ENCODE measurements around the gene PPP1R12B. TPM values are rescaled to one million over a fixed set of nuclear protein-coding genes. Genes with fewer than 3 reads are reported as not detected.
"Not testable (repeated sequence)": the region's sequence is repeated elsewhere in the genome, so short reads cannot be mapped to it uniquely, and the experiment has no call there.

Gene PPP1R12B
- total RNA-seq, 1 donor from 2014 or later, result 44.9 TPM

DNA sequence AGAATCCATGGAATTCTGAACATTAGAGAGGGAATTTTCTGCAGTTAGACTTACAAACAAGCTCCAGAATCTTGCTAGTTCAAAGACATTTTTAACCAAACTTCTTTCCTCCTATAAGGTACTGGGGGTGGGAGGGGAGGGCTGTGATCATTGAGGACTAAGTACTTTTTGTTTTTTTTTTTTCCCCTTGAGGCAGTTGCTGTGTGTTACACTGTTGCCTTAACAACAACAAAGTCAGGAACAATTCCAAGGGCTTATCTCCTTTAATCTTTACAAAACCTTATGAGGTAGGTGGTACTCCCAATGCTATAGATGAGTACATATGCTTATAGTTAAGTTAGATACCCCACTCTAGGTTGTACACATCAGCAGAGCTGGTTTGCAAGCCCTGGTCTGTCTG lies 62.9 kb downstream of the PPP1R12B start:
- peaks cover 12% of the 10 kb centered on the region for H3K4me1 Mint-ChIP-seq (ENCODE audit: low read depth)
- no peaks in the 10 kb centered on the region for H3K27me3 Mint-ChIP-seq
- H3K36me3 Mint-ChIP-seq (ENCODE audit: insufficient read depth), result no peaks in the 10 kb centered on the region
- no peak overlapping the region for H3K4me3 Mint-ChIP-seq (ENCODE audit: low read depth)
- no peaks in the 10 kb centered on the region for H3K9me3 Mint-ChIP-seq (ENCODE audit: low read depth)
- TF ChIP-seq, protein P1, sequence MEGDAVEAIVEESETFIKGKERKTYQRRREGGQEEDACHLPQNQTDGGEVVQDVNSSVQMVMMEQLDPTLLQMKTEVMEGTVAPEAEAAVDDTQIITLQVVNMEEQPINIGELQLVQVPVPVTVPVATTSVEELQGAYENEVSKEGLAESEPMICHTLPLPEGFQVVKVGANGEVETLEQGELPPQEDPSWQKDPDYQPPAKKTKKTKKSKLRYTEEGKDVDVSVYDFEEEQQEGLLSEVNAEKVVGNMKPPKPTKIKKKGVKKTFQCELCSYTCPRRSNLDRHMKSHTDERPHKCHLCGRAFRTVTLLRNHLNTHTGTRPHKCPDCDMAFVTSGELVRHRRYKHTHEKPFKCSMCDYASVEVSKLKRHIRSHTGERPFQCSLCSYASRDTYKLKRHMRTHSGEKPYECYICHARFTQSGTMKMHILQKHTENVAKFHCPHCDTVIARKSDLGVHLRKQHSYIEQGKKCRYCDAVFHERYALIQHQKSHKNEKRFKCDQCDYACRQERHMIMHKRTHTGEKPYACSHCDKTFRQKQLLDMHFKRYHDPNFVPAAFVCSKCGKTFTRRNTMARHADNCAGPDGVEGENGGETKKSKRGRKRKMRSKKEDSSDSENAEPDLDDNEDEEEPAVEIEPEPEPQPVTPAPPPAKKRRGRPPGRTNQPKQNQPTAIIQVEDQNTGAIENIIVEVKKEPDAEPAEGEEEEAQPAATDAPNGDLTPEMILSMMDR (IDR thresholded peaks at IDR 0.05; ENCODE audit: unreplicated experiment), result no peak
- DNase-seq (ENCODE audit: low spot score, unreplicated experiment), result no peak
- H3K27ac Mint-ChIP-seq, result no peak overlapping the region

DNA sequence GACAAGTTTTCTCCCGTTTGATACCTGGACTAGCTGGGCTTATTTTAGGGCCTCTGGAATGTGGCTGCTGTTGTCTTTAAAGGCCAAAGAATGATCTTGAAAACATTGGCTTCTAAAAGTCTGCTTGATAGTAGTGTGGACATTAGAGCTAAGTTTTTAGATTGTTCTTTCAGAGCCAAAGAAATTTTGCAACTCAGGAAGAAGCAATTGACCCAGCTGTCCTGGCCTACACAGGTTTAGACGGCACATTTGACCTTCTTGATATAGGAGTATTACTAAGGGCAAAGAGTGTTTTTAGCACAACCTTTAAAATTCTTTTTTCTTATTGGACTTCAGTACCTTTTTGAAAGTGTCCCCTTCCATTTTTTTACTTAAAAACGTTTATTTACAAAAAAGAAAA lies 63.9 kb downstream of the PPP1R12B start:
- not testable (repeated sequence) for H3K27me3 Mint-ChIP-seq; H3K9me3 Mint-ChIP-seq (ENCODE audit: low read depth)
- H3K27ac Mint-ChIP-seq, result peak overlapping the region; percentile 82

GRCh38 chr1:202416641-202417040 lies 68.1 kb downstream of the PPP1R12B start:
- H3K36me3 Mint-ChIP-seq (ENCODE audit: insufficient read depth), result no peaks in the 10 kb centered on the region
- DNase-seq (ENCODE audit: low spot score, unreplicated experiment), result no peak
- TF ChIP-seq, protein P1 (IDR thresholded peaks at IDR 0.05; ENCODE audit: unreplicated experiment), result no peak
- no peaks in the 10 kb centered on the region for H3K27me3 Mint-ChIP-seq
- H3K27ac Mint-ChIP-seq, result no peak overlapping the region
- peaks cover 40% of the 10 kb centered on the region for H3K4me1 Mint-ChIP-seq (ENCODE audit: low read depth)
- H3K4me3 Mint-ChIP-seq (ENCODE audit: low read depth), result no peak overlapping the region
- no peaks in the 10 kb centered on the region for H3K9me3 Mint-ChIP-seq (ENCODE audit: low read depth)

More for the DNA sequence above, 63.9 kb downstream of the PPP1R12B start:
- H3K4me1 Mint-ChIP-seq (ENCODE audit: low read depth), result peaks cover 21% of the 10 kb centered on the region
- DNase-seq (ENCODE audit: low spot score, unreplicated experiment); H3K4me3 Mint-ChIP-seq (ENCODE audit: low read depth); H3K36me3 Mint-ChIP-seq (ENCODE audit: insufficient read depth): not testable (repeated sequence)

GRCh38 chr1:202417141-202417540 lies 68.6 kb downstream of the PPP1R12B start:
- peaks cover 39% of the 10 kb centered on the region for H3K4me1 Mint-ChIP-seq (ENCODE audit: low read depth)
- not testable (repeated sequence) for H3K9me3 Mint-ChIP-seq (ENCODE audit: low read depth); H3K36me3 Mint-ChIP-seq (ENCODE audit: insufficient read depth); H3K27me3 Mint-ChIP-seq; DNase-seq (ENCODE audit: low spot score, unreplicated experiment); H3K4me3 Mint-ChIP-seq (ENCODE audit: low read depth)
- peak overlapping the region; percentile 92 for H3K27ac Mint-ChIP-seq

- not testable (repeated sequence) for H3K36me3 Mint-ChIP-seq (ENCODE audit: insufficient read depth); DNase-seq (ENCODE audit: low spot score, unreplicated experiment); H3K9me3 Mint-ChIP-seq (ENCODE audit: low read depth); H3K4me3 Mint-ChIP-seq (ENCODE audit: low read depth); H3K27me3 Mint-ChIP-seq
- Mint-ChIP-seq H3K27ac (peak overlapping the region; percentile 92), H3K4me1 (ENCODE audit: low read depth) (peaks cover 41% of the 10 kb centered on the region)
Measured at GRCh38 chr1:202417762-202418201, 69.3 kb downstream of the PPP1R12B start.

GRCh38 chr1:202419731-202420130 lies 71.2 kb downstream of the PPP1R12B start:
- H3K36me3 Mint-ChIP-seq (ENCODE audit: insufficient read depth), result not testable (repeated sequence)
- peaks cover 43% of the 10 kb centered on the region for H3K4me1 Mint-ChIP-seq (ENCODE audit: low read depth)

GRCh38 chr1:202420422-202421094 lies 72.1 kb downstream of the PPP1R12B start:
- not testable (repeated sequence) for DNase-seq (ENCODE audit: low spot score, unreplicated experiment)
- H3K27ac Mint-ChIP-seq, result peak overlapping the region; percentile 77

More at GRCh38 chr1:202419731-202420130, 71.2 kb downstream of the PPP1R12B start:
- not testable (repeated sequence) for DNase-seq (ENCODE audit: low spot score, unreplicated experiment); H3K27me3 Mint-ChIP-seq; H3K9me3 Mint-ChIP-seq (ENCODE audit: low read depth); H3K4me3 Mint-ChIP-seq (ENCODE audit: low read depth)
- peak overlapping the region; percentile 77 for H3K27ac Mint-ChIP-seq

GRCh38 chr1:202422709-202423108 lies 74.2 kb downstream of the PPP1R12B start:
- H3K36me3 Mint-ChIP-seq (ENCODE audit: insufficient read depth); H3K9me3 Mint-ChIP-seq (ENCODE audit: low read depth); H3K27me3 Mint-ChIP-seq; DNase-seq (ENCODE audit: low spot score, unreplicated experiment); H3K4me3 Mint-ChIP-seq (ENCODE audit: low read depth): not testable (repeated sequence)
- H3K27ac Mint-ChIP-seq, result peak overlapping the region; percentile 8
- H3K4me1 Mint-ChIP-seq (ENCODE audit: low read depth), result peaks cover 32% of the 10 kb centered on the region

More at GRCh38 chr1:202420422-202421094, 72.1 kb downstream of the PPP1R12B start:
- H3K9me3 Mint-ChIP-seq (ENCODE audit: low read depth); H3K36me3 Mint-ChIP-seq (ENCODE audit: insufficient read depth); H3K27me3 Mint-ChIP-seq: not testable (repeated sequence)
- peaks cover 43% of the 10 kb centered on the region for H3K4me1 Mint-ChIP-seq (ENCODE audit: low read depth)
- peak overlapping the region; percentile 14 for H3K4me3 Mint-ChIP-seq (ENCODE audit: low read depth)

DNA sequence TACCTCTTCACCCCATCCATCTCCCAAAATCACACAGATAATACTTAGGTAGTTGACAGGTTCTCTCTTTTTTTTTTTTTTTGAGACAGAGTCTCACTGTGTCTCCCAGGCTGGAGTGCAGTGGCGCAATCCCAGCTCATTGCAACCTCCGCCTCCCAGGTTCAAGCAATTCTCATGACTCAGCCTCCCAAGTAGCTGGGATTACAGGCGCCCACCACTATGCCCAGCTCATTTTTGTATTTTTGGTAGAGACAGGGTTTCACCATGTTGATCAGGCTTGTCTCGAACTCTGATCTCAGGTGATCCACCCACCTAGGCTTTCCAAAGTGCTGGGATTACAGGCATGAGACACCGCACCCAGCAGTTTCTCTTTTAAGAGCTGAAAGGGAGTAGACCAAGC lies 75.8 kb downstream of the PPP1R12B start:
- not testable (repeated sequence) for DNase-seq (ENCODE audit: low spot score, unreplicated experiment); H3K9me3 Mint-ChIP-seq (ENCODE audit: low read depth); H3K27ac Mint-ChIP-seq; H3K36me3 Mint-ChIP-seq (ENCODE audit: insufficient read depth); H3K4me3 Mint-ChIP-seq (ENCODE audit: low read depth); H3K27me3 Mint-ChIP-seq
- H3K4me1 Mint-ChIP-seq (ENCODE audit: low read depth), result peaks cover 27% of the 10 kb centered on the region

GRCh38 chr1:202430111-202430510 lies 81.6 kb downstream of the PPP1R12B start:
- not testable (repeated sequence) for DNase-seq (ENCODE audit: low spot score, unreplicated experiment); H3K27me3 Mint-ChIP-seq; H3K4me3 Mint-ChIP-seq (ENCODE audit: low read depth); H3K27ac Mint-ChIP-seq; H3K9me3 Mint-ChIP-seq (ENCODE audit: low read depth)
- Mint-ChIP-seq H3K36me3 (ENCODE audit: insufficient read depth) (peaks cover 21% of the 10 kb centered on the region), H3K4me1 (ENCODE audit: low read depth) (peaks cover 13% of the 10 kb centered on the region)

GRCh38 chr1:202432338-202432737 lies 83.8 kb downstream of the PPP1R12B start:
- not testable (repeated sequence) for H3K27me3 Mint-ChIP-seq; H3K27ac Mint-ChIP-seq; DNase-seq (ENCODE audit: low spot score, unreplicated experiment); H3K9me3 Mint-ChIP-seq (ENCODE audit: low read depth); H3K4me3 Mint-ChIP-seq (ENCODE audit: low read depth)
- Mint-ChIP-seq H3K4me1 (ENCODE audit: low read depth) (peaks cover 13% of the 10 kb centered on the region), H3K36me3 (ENCODE audit: insufficient read depth) (peaks cover 21% of the 10 kb centered on the region)

Measured in progenitor cell of endocrine pancreas (in vitro differentiated cells).